NCI-H2107 treated with DMSO at 0.1 percent for 48 hours (cell line): Measurements from ENCODE around the gene TEX44.

Experiments
- DNase-seq: peaks from one replicate; lab custom pipeline; 2025; ENCODE audit not compliant: unreplicated experiment; lab: John Stamatoyannopoulos, UW

The TEX44 gene

GRCh38 chr2:231632559-231633142 is 40.0 kb downstream of the TEX44 start:
- no peak for DNase-seq

DNA sequence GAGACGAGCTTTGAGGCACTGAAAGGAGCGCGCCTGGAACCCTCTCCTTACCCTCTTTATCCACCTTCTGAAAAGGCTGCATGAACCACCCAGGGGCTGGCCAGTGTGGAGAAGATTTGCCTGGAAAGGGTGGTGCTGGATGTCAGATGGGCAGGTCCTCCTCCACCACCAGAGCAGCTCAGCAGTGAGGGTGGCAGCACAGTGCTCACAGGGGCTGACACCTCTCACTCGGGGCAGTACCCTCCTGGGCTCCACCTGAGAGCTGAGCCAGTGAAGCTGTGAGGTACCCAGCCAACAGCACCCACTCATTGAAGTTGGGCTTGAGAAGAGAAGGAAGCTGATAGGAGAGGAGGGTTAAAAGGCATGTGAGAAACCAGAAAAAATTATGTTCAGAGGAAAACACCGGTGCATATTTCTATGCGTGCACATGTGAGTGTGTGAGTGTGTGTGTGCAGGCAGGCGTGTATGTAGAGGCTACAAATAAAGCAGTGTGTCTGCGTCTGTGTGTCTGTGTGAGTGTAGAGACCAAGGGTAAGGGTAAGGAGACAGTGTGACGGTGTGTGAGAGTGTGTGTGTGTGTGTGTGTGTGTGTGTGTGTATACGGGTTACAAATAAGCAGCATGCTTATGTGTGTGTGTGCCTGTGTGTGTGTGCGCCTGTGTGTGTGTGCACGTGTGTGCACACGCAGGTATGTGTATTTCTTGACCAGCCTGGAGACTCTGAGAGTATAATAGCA is 40.7 kb downstream of the TEX44 start:
- no peak for DNase-seq

DNA sequence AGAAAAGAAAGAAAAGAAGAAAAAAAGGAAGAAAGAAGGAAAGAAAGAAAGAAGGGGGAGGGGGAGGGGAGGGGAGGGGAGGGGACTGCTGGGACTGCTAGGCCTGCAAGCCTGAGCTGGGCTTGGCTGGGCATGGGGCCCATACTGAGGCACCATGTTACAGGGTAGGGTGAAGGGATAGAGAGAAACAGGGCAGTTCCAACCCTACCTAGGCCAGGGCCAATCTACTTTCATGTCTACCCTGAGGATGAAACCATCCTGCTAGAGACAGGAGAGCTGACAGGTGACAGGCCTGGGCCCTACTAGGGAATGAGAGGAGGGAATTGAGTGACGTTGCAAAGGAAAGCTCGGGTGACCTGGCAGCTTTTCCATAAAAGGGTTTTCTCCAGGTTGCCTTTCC is 41.7 kb downstream of the TEX44 start:
- DNase-seq, result no peak

GRCh38 chr2:231634951-231635875 is 42.5 kb downstream of the TEX44 start:
- no peak for DNase-seq

- no peak for DNase-seq
Measured at GRCh38 chr2:231640241-231640640, 47.6 kb downstream of the TEX44 start.

DNA sequence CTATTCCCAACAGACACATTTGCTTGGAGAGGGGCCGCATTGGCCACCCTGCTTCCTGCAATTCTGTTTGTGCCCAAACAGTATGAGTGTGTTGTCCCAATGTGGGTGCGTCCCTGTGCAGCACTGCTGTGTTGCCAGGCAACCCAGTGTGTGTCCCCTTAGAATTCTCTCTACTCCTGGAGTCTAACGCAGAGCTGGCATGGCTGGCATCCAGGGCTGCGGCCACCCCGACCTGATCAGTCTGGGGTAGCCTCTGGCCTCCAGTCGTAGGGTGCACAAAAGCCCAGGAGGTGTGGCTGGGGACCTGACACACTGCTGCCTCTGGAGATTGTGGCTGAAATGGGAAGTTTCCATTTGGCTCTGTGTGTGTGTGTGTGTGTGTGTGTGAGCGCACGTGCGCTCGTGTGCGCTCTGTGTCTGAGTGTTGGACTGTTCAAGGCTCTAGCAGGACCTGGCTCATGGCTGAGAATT is 48.0 kb downstream of the TEX44 start:
- no peak for DNase-seq

- no peak for DNase-seq
Measured at GRCh38 chr2:231642631-231643494, 50.2 kb downstream of the TEX44 start.

GRCh38 chr2:231643495-231643888 is 50.8 kb downstream of the TEX44 start:
- DNase-seq, result no peak
